Transverse colon (tissue), 3 donors: Measurements from ENCODE around the gene IMMP2L.

Experiments used
- CTCF ChIP-seq, 5 experiments: fragments of 200-600 bp in 3 of 5; fragments of 450-650 bp in 2 of 5; sonication (generic) in 3 of 5; IDR thresholded peaks; 1 replicate in 2 of 5; 2 replicates in 3 of 5; pipeline ENCODE4 v1.5.1; 2016 to 2017; ENCODE audit warnings: antibody characterized with exemption in 5 of 5, inconsistent platforms in 3 of 5, mild to moderate bottlenecking in 2 of 5, moderate library complexity in 1 of 5
- POLR2A ChIP-seq: fragments of 450-650 bp; IDR thresholded peaks from one replicate; pipeline ENCODE4 v1.6.1; 2016; ENCODE audit warnings: antibody characterized with exemption, mild to moderate bottlenecking, moderate library complexity

DNA sequence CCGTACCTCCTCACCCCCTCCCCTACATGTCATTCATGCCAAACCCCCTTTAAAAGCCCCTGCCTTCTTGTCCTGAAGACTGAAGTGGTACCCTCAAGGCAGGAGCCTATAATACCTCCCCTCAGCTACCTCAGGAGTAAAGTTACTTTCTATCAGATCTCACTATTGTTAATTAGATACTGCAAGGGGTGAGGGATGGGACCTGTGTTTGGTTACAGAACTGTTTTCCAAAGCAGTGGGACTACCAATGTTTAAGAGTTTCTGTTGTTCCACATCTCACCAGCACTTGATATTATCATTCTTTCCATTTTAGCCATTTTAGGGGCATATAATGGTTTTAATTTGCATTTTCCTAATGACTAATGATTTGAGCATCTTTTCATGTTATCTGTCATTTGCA, 668.2 kb downstream of the IMMP2L start:
- TF ChIP-seq CTCF (IDR thresholded peaks at IDR 0.05), result no peak
- no peak for TF ChIP-seq POLR2A
